Thyroid gland (tissue), 4 donors: ENCODE measurements around the gene SEMA3A.

ENCODE experiments used
- POLR2A ChIP-seq, 2 donors: fragments of 450-650 bp; IDR thresholded peaks; one replicate each; pipeline ENCODE4 v1.6.1; 2017; ENCODE audit warnings: antibody characterized with exemption in 2 of 2, mild to moderate bottlenecking in 2 of 2, moderate library complexity in 1 of 2
- TF ChIP-seq, protein P1 (sequence below), 6 experiments: fragments of 200-600 bp in 3 of 6; fragments of 450-650 bp in 3 of 6; sonication (generic) in 3 of 6; IDR thresholded peaks; one replicate each; pipeline ENCODE4 v1.5.1; 2016 to 2019; ENCODE audit warnings: antibody characterized with exemption in 6 of 6, mild to moderate bottlenecking in 2 of 6, inconsistent platforms in 1 of 6, moderate library complexity in 1 of 6

DNA sequence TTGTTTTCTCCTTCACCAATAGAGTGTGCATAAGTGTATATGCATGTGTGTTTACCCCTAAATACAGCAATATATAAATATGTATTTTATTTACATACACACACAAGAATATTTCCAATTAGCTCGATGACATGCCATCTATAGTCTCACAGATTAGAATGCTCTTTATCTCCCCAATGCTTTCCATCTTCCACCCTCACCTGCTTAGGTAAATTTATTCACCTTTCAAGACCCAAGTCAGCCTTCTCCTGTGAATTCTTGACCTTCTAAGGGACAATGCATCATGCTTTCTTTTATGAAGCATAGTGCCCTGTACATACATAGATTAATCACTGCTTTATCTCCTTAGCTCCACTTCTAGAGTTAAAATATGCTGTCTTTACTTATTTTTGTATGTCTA lies 49.7 kb downstream of the SEMA3A start:
- TF ChIP-seq, protein P1, sequence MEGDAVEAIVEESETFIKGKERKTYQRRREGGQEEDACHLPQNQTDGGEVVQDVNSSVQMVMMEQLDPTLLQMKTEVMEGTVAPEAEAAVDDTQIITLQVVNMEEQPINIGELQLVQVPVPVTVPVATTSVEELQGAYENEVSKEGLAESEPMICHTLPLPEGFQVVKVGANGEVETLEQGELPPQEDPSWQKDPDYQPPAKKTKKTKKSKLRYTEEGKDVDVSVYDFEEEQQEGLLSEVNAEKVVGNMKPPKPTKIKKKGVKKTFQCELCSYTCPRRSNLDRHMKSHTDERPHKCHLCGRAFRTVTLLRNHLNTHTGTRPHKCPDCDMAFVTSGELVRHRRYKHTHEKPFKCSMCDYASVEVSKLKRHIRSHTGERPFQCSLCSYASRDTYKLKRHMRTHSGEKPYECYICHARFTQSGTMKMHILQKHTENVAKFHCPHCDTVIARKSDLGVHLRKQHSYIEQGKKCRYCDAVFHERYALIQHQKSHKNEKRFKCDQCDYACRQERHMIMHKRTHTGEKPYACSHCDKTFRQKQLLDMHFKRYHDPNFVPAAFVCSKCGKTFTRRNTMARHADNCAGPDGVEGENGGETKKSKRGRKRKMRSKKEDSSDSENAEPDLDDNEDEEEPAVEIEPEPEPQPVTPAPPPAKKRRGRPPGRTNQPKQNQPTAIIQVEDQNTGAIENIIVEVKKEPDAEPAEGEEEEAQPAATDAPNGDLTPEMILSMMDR (IDR thresholded peaks at IDR 0.05): no peak
- TF ChIP-seq POLR2A (IDR thresholded peaks at IDR 0.05): no peak
